Ramos (cell line): ENCODE data around the gene OSBPL7.

Experiments
- in situ Hi-C: fragments of 300-500 bp; cut with MboI; formaldehyde crosslinking; loops from one replicate; pipeline ENCODE4 v1.14.3; 2022; ENCODE audit warnings: low sequenced_read_pairs; ENCODE audit not compliant: unreplicated experiment

OSBPL7 gene

GRCh38 chr17:47821424-47822391, at the start of gene OSBPL7:
Gene OSBPL7, minus strand, starts transcription at chr17:47821794. Its CDS starts 1,516 bp downstream, at chr17:47820278.
- in situ Hi-C loops = no loop called here

DNA sequence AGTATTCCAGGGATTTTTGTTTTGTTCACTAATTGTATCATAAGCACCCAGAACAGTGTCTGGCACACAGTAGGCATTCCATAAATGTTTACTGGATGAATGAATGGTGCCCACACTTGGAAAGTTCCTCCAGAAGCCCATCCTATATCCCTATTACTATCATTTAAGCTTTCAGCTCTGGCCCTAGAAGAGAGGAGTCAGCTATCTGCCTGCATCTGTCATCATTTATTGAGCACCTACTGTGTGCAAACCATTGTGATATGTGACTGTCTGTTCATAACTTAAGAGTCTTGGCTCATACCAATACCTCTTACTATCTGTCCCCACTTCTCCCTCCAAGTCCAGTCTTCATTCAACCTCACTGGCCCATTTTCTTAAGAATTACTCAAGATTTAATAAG, 49.5 kb upstream of the OSBPL7 start:
- in situ Hi-C loops = no loop called here

- in situ Hi-C loops = no loop called here
Observed at GRCh38 chr17:47870056-47870455, 48.5 kb upstream of the OSBPL7 start.

DNA sequence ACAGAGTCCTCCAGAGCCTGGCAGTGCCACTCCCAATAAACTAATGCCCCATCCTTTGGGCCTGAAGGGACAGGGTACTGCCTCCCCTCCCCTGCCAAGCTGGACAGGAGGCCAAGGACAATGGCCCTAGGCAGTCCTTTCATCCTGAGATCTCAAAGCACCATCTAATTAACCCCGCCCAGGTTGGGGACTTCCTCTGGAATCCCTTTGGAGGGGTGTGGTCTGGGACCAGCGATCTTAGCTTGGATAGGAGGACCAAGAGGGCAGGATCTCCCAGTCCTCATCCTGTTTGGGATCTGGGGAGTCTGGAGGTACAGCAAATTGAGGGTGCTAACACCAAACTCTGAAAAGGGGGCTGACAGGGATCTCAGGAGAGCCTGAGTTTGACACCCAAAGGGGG, 47.5 kb upstream of the OSBPL7 start:
- in situ Hi-C loops = no loop called here

GRCh38 chr17:47867813-47868533, 46.4 kb upstream of the OSBPL7 start:
- in situ Hi-C loops = no loop called here

DNA sequence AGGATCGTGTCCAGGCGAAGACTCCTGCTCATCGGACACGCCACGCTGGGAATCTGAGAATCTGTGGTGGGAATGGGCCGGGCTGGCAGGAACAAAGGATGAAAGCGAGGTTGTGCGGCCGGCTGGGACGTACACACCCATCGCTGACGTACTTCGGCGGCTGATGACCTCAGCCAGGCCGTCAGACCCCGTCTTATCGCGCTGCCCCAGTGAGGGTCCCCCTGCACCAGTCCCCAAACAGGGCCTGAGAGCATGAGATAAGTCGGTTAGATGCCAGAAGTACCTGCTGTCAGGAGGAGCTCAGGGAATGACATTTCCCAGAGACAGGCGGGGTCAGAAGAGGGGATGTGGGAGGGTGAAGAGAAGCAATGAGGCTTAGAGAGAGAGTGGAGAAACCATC, 45.3 kb upstream of the OSBPL7 start:
- in situ Hi-C loops = no loop called here

- in situ Hi-C loops = no loop called here
Observed at GRCh38 chr17:47864791-47865216, 43.2 kb upstream of the OSBPL7 start.

DNA sequence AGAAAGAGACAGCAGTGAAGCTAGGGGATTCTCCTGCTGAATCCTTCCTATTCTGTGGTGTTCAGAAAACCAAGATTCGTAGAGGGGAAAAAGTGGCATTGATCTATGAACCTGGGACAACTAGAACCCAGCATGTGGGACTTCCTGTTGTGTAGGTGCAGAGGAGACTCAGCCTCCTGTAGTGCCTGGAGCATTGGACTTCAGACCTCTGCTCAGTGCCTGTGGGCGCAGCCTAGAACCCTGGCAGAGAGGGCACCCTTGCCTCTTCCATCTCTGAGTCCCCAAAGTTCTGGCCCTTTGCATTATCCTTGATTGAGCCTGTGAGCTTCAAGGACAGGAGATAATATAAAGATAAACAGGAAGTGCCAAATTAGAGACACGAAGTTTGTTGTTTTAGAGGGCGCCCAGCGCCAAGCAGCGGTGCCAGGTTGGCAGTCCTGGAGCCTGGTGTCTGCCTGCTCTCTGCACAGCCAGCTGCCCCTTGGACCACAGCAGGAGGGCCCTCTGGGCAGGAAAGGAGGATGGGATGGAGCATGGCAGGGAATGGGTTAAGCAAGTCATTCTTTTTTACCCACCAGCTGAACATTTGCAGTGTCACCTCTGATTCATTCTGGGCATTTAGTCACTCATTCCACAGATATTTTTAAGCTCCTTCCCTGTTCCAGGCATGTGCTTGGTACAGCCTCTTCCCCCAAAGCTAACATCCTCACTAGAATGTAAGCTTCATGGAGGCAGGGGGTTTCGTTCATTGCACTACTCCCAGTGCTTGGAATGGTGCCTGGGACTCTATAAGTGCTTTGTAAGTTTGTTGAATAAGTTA, 41.2 kb upstream of the OSBPL7 start:
- in situ Hi-C loops = no loop called here

GRCh38 chr17:47860386-47860785, 38.8 kb upstream of the OSBPL7 start:
- in situ Hi-C loops = no loop called here

DNA sequence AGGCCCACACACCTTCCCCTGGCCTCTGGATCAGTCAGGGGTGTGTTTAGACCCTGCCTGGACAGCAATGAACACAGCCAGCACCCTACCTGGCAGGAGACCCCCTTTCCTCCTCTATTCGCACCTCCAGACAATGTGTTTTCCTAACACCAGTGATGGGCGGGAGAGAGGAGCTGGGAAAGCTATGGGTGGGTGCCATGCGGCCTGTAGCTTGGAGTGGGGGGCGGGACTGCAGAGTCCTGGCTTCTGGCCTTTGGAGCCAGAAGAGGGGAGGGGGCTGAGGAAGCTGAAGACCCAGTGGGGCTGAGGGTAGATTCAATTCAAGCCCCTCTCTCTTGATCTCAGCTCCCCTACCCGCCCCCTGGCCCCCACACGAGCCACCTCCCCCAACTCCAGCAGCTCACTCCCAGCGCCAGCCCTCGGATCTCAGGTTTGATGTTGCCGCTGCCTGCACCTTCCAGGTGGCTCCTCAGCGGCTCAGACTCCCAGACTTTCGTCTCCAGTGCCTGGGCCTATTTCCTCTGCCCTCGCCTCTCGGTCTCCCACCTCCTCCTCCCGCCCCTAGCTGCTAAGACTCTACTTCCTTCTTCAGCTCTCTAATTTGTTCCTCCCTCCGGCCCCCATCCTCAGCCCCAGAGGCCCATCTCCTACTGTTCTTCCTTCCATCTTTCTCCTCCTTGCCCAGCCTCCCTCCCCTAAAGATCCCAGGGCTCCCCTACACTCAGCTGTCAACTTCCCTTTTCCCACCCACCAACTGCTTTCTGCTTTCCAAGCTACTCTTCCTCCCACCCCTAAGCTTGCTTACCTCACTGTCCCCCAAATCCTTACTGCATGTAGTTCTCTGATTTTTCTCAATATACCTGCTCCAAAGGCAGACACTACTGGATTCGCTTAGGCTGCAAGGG, 36.2 kb upstream of the OSBPL7 start:
- in situ Hi-C loops = no loop called here

DNA sequence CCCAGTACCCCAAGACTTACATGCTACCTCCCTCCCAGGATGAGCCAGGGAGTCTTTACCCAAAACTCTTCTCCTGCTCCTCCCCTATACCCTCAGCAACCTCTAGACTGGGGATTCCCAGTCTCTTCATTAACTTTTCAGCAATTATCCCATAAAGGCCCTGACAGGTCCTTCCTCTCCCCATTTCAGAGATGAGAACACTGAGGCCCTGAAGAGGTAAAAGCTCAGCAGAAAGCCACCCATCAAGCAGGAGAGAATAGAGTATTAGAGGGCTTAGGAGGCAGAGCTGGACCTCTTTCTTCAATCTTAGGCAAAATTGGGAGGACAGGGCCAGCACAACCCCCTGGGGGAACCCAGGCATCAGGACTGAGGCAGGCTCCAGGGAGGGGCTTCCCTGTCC, 35.2 kb upstream of the OSBPL7 start:
- in situ Hi-C loops = no loop called here

GRCh38 chr17:47855737-47856136, 34.1 kb upstream of the OSBPL7 start:
- in situ Hi-C loops = no loop called here

GRCh38 chr17:47853616-47854015, 32.0 kb upstream of the OSBPL7 start:
- in situ Hi-C loops = no loop called here

DNA sequence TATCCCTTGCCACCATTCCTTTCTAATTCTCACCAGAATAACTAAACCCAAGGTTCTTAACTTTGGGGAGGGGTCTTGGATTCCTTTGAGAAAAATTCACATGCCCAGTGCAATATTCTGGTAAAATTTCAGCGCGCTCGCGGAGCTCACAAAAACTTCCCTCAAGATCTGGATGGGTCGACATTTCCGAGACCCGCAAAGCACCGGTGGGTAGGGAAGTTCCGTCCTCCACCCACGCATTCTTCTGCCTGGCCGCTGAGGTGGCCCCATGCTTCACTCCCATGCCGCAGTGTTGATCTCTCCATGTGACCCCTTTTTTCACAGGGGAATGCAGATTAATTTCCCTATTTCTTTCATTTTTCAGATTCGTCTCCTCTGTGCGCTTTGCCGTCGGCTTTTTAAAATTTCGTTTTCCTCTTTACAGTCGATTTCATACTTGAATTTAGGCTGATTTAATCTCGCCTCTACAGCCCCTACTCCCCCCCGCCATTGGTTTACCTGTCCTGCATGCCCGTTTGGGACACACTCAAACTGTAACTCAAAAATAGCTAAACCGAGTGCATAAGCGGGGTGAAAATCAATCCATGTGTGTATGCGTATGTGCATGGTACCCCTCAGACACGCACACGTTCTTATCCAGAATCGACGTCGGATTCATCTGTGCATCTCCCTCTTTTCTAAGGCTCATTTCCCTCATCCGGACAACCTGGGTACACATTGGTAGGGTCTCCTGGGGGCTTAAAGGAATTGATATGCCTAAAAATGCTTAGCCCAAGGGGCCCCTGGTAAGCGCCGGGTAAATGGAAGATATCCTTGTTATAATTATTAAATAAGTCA, 30.7 kb upstream of the OSBPL7 start:
- in situ Hi-C loops = no loop called here

DNA sequence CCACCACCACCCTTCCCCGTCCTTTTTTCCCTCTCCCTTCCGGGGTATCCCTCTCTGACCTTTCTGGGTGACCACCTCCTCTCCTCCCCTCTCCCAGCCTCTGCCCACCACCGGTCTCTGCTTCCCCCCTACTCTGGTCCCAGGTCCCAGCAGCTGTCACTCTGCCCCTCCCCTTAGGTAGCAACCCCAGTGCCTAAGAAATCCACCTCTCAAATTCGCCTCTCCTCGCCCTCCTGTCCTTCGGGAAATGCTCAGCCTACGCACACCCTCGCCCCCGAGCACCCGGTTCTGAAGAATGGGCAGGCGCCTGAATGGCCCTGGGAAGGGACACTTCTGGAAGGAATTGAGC, 30.1 kb upstream of the OSBPL7 start:
- in situ Hi-C loops = no loop called here

- in situ Hi-C loops = no loop called here
Observed at GRCh38 chr17:47850692-47851573, 29.3 kb upstream of the OSBPL7 start, which contains the start of gene SP6. Gene SP6, minus strand, starts transcription at chr17:47851163. Its CDS starts 2,734 bp downstream, at chr17:47848429.

DNA sequence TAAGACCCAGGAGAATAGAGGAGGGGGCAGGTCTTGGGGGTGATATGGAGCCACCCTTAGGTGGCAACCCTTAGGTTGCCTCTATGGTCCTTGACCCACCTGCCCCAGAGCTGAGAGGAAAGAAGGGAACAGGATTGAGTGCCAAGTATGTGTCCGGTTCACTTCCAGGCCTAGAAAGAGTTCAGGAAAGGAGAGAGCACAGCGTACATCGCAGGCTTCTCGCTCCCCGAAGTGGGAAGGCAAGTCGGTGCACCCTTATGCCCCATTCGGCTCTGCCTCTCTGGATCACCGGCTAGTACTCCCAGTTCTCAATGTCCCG, 28.7 kb upstream of the OSBPL7 start:
- in situ Hi-C loops = no loop called here

- in situ Hi-C loops = no loop called here
Observed at GRCh38 chr17:47848198-47848513, 26.6 kb upstream of the OSBPL7 start.
